Activated CD4-positive, alpha-beta T cell treated with anti-CD3 and anti-CD28 coated beads, Interleukin-10, Interleukin-2, amounts not matched to agents 100 ng/mL and 50 ng/mL, durations not matched to agents 16 hours and 8 hours (primary cell): ENCODE measurements around the gene ZNF341.

Experiments
- DNase-seq: peaks from one replicate; pipeline ENCODE4 v3.0.0-alpha.2; 2020

ZNF341 gene

GRCh38 chr20:33827634-33828325 is 96.0 kb downstream of the ZNF341 start:
- no peak for DNase-seq

- DNase-seq, result no peak
Measured at GRCh38 chr20:33828326-33828844, 96.6 kb downstream of the ZNF341 start.

- no peak for DNase-seq
Measured at GRCh38 chr20:33828967-33829560, 97.3 kb downstream of the ZNF341 start.

GRCh38 chr20:33829636-33830035 is 97.8 kb downstream of the ZNF341 start:
- DNase-seq, result no peak

GRCh38 chr20:33830371-33830770 is 98.6 kb downstream of the ZNF341 start:
- no peak for DNase-seq

GRCh38 chr20:33832103-33832804 is 100.5 kb downstream of the ZNF341 start:
- DNase-seq, result no peak

- DNase-seq, result no peak
Measured at GRCh38 chr20:33833333-33833732, 101.5 kb downstream of the ZNF341 start.

- DNase-seq, result no peak
Measured at GRCh38 chr20:33835615-33836172, 103.9 kb downstream of the ZNF341 start.

- no peak for DNase-seq
Measured at GRCh38 chr20:33836277-33836676, 104.5 kb downstream of the ZNF341 start.

GRCh38 chr20:33837096-33837830 is 105.5 kb downstream of the ZNF341 start:
- DNase-seq, result no peak

GRCh38 chr20:33838035-33838864 is 106.5 kb downstream of the ZNF341 start:
- no peak for DNase-seq

- DNase-seq, result no peak
Measured at GRCh38 chr20:33839591-33839990, 107.8 kb downstream of the ZNF341 start.

GRCh38 chr20:33840160-33840559 is 108.4 kb downstream of the ZNF341 start:
- no peak for DNase-seq

GRCh38 chr20:33840759-33841435 is 109.1 kb downstream of the ZNF341 start:
- DNase-seq, result no peak

- DNase-seq, result no peak
Measured at GRCh38 chr20:33841436-33841799, 109.6 kb downstream of the ZNF341 start.
